NCI-H2196 treated with DMSO at 0.1 percent for 48 hours (cell line): ENCODE results near the gene NFYC.

Source experiments
- DNase-seq: peaks from one replicate; lab custom pipeline; 2025; ENCODE audit not compliant: unreplicated experiment; lab: John Stamatoyannopoulos, UW

The NFYC gene

DNA sequence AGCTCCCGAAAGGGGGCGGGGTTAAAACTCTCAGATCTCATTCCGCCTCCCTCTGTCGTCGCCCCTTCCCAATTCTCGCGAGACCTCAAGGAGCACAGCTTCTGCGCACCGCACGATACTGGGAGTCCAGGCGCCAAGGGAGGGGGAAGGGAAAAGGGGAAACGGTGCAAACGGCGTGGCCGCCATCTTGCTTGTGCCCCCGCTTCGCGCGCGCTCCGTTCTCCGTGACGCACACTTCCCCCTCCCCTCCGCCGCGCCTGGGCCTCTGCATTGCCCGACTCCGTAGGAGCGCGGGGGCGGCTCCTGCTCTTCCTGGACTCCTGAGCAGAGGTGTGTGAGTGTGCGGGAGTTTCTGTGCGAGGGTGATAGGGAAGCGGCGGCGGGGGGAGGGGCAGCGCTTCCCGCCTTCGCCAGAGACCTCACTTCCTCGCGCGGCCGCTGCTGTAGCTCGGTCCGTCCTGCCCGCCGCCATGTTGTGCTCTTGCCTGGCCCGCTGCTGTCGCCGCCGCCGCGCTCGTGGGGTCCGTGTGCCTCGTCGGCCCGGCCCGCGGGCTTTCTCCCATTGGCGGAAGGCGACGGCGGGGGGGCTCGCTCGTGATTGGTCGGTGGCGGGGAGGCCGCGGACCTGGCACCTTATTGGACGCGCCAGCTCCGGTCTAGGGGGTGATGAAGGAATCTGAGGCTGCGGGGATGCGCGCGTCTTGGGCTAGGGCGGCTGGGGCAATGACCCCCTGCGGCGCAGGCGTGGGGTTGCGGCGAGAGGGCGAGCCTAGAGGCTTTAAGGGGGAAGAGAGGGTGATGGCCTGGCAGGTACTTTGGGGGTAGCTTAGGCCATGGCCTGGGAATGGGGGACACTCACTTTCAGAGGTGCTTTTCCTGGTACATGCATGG is at the start of gene NFYC:
NFYC (plus strand) TSS at position 167 of the 891 bp plus-strand sequence. CDS start 47,140 bp downstream, outside the sequence.
- peak; percentile 87 for DNase-seq

DNA sequence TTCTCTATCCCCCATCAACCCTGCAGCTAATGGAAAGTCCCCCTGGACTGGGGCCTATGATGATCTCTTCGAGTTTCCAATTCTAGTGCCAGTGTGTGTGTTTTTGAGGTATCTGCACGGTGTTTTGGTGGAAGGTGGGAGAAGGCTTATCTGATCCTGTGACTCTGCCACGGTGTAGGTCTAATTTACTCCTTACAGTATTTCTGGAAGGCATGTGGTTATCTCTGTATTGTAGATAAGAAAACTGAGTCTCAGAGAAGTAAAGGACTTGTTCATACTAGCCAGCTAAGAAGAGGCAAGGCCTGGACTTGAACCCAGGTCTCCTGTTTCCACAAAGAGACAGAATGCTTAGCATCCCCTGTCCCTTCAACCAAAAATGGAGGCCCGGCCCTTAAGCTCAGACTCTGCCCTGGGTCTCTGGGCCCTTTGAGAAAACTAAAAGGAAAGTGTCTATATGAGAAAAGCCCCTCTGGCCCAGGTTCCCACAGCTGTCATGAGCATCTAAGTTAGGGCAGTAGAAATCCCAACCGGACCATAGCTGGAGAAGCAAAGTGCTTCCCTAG is 46.3 kb upstream of the NFYC start:
- DNase-seq: no peak

DNA sequence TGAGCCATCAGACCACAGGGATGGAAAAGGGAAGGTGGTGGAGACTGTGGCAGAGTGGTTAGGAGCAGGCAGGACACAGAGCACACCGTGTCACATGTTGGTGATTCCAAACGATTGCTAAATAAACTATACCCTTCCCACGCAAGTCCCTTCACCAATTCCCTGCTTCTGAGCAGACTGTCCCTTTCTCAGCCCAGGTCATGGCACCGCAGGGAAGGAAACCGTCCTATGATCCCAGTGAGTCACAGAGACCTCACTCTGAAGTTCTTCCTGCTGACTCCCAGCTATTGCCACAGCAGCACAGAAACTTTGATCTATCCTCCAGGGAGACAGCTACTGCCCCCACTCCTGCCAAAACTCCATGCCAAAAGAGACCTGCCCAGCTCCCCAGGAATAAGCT is 45.2 kb upstream of the NFYC start:
- no peak for DNase-seq

DNA sequence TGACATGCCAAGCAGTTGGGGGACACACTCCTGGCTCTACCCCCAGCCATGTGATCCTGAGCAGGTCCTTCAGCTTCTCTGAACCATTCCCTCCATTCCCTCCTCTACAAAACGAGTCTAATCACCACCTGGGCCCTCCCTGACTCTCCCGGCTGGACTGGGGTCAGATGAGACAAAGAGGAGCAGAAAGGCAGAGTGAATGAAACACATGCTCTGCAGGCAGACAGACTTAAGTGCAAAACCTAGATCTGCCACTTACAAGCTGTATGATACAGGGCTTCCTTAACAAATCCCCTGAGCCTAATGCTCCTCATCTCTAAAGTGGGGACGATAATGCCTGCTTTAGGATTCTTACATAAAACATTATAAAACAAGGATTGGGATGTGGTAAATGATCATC is 43.3 kb upstream of the NFYC start:
- no peak for DNase-seq

DNA sequence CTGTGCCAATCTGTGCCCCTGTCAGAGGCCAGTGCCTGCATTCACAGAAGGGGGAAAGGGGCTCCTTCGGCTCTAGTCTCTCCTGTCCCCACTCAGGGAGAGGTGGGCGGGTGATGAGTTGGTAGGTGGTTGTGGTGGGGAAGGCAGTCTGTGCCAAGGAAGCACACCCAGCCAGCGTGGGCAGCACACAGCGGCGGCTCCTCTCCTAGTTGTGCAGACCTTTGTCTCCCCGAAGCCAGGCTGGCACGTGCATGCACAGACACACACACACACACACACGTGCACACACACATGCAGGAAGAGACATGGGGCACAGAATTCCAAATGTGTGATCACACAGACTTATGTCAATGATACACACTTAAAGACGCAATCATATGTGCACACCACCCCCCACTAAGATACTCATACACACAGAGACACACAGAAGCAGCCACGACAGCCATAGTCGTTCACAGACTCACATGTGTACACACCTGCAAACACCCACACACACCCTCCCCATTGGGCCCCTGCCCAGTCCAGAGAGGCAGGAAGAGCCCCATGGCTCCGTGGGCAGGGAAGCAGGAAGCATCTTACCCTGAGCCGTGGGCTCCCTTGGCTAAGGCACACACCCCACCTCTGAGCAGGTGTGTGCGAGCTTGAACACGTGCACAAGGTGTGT is 42.4 kb upstream of the NFYC start:
- no peak for DNase-seq

DNA sequence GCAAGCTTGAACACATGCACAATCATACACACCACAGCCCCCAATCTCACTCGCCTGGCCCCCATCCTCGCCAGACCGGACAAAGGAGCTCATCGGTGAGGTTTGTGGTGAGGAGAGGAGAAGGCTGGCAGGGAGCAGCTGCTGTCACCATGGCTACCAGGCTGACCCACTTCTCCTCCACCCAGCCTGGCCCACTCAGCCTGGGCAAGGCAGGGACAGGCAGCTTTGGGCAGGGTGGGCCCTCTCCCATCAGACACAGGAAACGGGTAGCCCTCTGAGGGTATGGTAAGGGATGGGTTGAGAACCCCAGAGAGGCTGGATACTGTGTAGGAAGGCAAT is 41.9 kb upstream of the NFYC start:
- no peak for DNase-seq

DNA sequence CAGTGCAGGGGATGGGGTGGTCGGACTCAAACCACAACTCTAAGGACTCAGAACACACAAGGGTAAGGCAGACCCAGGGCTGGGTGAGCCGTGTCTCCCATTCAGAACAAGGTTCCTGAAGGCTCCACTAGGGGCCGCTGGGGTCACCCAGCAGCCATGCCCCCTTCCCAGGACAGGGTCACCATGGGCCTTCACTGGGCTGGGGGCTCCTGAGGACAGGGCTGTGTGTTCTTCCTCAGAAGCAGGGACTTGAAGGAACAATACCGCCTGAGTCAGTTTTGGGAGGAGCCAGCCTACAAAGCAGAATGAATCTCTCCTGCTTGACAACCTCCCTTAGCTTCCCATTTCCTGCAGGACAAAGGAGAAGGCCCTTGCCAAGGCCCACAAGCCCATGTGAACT is 41.4 kb upstream of the NFYC start:
- DNase-seq: no peak

DNA sequence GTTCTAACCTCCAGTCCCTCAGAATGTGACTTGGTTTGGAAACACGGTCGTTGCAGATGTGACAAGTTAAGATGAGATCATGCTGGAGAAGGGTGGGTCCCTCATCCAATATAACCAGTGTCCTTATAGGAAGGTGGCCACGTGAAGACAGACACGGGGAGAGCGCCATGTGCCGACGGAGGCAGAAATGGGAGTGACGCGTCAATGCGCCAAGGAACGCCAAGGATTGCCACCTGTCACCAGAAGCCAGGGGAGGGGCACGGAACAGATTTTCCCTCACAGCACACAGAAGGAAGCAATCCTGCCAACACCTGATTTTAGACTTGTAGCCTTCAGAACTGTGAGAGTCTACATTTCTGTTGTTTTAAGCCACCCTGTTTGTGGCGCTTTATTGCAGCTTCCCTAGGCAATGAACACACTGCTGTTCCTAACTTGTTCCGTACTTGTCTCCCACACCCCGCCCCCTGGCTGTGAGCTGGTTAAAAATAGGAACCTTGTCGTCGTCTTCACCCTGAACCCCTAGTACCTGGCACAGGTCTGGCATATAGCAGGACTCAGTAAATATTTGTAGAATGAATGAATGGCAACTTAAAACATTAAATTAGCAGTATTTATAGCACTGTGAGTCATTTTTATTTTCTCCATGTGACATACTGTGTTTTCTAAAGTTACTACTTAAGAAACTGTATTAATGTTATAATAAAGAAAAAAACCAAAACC is 40.2 kb upstream of the NFYC start:
- no peak for DNase-seq

DNA sequence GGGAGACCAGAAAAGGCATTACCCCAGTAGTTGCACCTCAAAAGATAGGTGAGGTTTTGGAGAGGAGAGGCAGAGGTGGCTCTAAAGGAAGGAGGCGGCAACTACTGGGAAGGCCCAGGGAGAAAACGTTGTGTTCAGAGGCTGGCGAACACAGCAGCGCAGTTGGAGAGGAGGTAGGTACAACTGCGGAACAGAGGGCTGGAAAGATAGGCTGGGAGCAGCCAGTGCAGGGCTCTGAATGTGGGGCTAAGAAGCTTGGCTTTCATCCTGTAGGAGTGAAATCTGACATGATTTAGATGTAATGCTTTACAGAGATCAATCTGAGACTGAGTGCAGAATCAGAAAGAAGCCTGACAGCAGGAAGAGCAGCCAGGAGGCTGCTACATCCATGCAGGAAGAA is 39.0 kb upstream of the NFYC start:
- no peak for DNase-seq

DNA sequence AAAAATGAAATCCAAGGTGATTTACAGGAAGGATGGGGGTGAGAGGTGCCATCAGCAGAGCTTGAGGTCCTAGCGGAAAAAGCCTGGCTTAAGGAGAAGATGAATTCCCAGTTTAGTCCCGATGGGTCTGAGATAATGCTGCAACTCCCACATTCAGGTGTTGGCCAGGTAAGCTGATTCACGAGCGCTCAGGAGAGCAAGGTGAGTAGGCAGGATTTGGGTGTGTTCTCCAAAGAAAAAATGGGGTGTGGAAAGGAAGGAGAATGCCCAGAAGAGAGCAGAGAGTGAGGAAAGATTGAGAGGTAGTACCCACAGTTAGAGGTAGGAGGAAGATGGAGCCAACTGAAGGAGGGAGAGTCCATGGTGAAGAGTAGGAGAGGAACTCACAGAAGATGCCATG is 38.5 kb upstream of the NFYC start:
- no peak for DNase-seq

DNA sequence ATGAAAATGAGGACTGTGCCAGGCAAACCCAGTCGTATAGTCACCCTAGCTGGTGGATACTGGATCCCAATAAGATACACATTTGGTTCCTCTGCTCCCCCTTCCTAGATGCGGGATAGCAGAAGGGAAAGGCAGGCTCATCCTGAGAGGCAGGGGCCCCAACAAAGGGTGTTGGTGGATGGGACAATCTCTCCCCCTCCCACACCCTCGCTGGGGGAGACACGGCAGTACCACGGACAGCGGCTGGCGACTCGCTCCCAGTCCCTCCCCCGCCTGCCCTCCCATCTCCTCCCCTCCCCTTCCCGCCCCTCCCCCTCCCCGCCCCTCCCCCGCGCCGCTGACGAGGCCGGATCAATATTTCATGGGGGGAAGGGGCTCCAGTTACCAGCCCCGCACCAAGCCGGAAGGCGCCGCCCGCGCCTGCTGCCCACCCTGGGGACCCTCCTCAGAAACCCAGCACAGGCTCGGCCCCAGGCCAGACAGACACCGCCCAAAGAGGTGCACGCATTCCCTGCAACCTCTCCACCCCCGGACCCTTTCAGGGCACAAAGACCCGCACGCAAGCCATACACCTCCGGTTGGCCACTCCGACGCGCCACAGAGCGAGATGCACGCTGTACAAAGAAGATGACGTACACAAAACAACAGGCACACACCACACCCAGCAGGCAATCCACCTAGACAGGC is 37.5 kb upstream of the NFYC start:
- DNase-seq: no peak

DNA sequence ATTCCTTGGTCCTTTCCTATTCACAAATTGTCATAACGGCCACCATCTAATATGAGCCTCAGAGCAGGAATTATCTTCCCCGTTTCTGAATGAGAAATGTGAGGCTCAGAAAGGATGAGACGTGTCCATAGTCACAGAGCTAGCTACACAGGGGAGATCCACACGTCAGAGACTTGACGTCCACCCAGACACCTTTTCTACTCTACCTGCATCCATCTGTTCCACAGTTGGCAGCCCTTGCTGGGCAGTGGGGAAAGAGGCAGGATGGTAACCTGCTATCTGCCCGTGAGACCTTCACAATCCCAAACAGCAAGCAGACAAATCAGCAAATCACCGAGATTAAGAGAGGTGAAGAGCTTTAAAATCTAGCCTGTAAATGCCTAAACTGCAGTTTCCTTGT is 34.5 kb upstream of the NFYC start:
- DNase-seq: no peak

DNA sequence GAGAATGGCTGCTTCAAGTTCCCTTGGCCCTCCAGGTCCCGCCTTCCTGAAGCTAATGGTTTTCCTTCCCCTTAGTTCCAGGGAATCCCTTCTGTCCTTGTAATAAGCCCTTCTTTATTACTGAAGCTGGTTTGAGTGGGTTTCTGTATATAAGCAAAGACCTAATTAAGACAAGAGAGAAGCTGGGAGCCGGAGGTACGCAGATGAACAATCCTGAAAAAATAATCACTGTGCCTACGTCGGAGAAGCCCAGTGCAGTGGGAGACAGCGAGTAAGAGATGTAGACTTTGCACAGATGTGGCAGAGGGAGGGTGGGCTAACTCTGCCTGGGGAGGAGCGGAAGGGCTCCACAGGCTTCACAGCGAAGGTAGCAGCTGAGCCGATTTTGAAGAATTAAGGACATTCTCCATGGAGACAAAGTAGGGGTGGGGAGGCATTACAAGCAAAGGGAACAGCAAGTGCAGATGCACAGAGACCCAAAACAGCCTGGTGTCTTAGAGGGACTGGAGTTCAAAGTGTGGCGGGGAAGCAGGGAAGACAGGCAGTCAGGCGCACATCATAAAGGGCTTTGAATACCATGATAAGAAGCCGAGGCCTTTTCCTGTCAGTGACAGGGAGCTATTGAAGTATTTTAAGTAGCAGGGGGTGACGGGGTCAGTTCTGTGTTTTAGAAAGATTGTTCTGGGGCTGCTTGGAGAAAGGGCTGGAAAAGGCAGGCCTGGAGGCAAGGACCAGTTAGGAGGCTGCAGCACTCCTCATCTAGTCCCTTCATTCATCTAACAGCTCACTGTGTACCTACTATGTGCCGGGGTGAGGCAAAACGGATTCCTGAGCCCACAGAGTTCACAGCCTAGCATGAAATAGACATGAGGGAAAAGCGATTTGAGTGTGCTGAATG is 32.5 kb upstream of the NFYC start:
- no peak for DNase-seq

DNA sequence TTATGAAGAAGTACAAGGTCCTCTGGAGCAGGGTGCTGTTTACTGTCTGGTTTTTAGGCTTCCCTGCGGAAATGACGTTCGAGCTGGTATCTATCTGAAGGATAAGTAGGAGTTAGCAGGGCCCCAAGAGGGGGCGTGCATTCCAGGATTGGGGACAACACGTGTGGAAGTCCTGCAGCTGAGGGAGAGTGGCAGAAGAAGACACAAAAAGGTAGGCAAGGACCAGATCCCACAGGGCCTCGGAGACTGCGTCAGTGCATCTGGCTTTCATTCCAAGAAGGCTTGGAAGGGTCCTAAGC is 31.9 kb upstream of the NFYC start:
- no peak for DNase-seq

DNA sequence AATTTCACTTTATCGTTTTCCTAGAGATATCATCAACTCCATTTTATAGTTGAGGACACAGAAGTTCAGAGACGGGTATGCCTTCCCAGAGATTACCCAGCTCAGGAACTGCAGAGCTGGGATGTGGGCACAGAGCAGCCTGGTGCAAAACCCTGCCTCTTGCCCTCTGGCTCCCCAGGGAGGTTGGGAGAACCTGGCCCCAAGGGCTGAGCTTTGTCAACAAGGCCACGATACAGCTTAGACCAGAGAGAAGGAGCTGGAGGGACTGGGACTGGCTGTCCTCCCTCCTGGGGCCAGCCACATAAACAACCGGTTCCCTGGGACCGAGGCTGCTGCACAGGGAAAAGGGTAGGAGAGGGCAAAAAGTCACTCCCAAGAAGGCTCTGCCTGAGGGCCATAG is 29.8 kb upstream of the NFYC start:
- DNase-seq: no peak

DNA sequence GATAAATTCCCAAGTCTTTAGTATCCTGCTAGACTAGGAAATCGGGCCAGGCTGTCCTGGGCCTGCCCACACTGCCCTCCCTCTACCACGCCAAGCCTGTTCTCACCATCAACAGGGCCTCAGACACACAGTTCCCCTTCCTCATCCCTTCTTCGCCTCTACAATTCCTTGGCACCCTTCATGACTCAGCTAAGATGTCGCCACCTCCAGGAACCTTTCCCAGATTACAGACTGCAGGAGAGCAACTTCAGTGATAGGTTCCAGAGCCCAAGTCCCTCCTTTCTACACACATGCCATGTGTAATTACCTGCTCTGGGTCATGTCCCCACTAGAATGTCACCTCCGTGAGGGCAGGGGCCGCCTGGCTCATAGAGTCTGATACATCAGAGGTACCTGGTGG is 29.4 kb upstream of the NFYC start:
- no peak for DNase-seq

DNA sequence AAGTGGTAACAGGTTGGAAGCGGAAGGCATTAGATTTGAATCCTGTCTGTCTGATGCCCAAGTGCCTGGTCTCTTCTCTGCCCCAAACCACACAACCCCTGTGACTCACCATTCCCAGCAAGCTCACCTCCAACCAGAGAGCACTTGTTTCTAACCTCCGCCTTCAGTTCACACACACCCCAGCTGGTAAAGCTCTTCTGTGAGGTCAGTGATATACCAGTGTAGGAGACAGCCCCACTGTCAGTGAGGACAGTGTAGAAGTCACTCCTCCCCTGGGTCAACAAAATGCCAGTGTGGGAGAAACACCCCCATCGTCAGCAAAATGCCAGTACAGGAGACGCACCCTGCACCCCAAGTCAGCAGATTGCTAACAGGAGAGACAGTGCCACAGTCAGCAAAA is 28.6 kb upstream of the NFYC start:
- no peak for DNase-seq

DNA sequence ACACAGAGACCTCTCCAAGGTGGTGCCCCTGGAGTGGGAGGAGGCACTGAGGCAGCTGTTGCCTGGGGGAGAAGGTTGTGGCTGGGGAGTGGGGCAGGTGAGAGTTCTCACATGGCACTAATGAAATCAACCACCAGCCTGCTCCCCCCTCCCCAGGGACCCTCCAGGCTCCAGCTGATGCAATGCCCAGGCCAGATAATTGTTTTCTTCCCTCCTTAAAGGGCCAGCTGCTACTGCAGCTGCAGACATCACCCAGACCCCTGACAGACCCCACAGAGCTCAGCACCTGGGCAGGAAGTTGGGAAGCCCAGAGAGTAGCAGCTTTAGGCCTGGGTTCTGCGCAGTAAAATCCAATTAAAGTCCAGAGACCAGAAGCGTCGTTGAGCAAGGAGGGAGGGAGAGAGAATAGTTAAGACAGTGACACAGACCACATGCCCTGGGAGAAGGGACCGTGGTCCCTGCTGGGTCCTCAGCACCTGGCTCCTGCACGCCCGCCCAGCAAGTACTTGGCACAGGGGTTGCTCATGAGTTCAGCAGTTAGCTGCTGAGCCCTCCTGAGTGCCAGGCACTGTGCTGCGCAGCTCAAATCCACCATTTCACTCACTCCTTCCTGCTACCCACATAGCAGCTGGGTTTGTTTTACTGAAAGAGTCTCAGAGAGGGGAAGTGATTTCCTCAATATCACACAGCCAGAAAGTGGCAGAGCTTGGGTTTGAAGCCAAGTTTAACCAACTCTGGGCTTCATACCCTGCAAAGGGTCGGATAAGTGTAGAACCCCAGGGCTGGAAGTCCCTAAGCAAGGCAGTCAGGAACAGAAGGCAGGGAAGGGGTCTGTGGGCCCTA is 28.0 kb upstream of the NFYC start:
- DNase-seq: no peak

DNA sequence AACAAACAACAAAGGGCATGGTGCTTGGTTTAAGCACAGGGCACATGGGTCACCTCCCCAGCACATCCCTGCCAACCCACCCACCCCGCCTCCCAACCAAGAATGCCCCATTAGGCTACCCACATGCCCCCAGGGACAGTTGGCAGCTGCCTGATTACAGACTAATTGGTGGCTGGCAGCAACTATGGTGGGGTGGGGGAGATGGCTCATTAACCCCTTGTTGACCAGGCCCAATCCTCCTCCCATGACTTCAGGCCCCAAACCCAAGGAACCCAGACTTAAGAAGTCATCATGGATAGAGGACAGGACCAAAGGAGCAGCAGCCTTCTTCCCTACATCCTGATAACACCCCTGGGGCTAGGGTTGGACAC is 27.4 kb upstream of the NFYC start:
- DNase-seq: no peak

DNA sequence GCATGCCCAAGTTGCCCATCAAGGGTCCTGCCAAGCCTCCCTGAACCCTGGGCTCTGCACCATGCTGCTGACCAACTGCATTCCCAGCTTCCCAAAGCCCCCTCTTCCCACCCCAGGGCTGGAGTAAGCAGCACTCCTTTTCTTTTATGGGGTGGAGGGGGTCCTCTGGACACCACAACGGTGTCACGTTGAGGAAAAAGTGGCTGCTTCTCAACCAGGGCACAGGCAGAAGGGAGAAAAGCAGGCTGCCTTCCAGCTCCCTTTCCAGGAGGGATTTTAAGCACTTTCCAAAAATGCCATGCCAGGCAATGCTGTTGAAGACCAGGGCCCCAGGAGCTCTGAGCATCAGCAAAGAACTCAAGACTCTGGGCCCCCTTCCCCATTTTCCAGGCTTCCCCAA is 26.7 kb upstream of the NFYC start:
- no peak for DNase-seq
